Liver (tissue), 3 donors: ENCODE results near the gene TJP1.

Experiments
- ATF3 ChIP-seq: IDR thresholded peaks from 2 replicates; pipeline ENCODE4 v1.6.1; 2016; ENCODE audit warnings: antibody characterized with exemption
- EGR1 ChIP-seq, 2 donors: IDR thresholded peaks; 2 replicates each; pipeline ENCODE4 v1.6.1; 2016 to 2018; ENCODE audit warnings: antibody characterized with exemption in 2 of 2, low read depth in 2 of 2
- GABPA ChIP-seq, 2 donors: IDR thresholded peaks in 1 of 2; conservative IDR thresholded peaks in 1 of 2; 2 replicates each; pipeline ENCODE4 v1.6.1; 2016; ENCODE audit warnings: antibody characterized with exemption in 2 of 2, mild to moderate bottlenecking in 1 of 2, moderate library complexity in 1 of 2
- RAD21 ChIP-seq, 2 donors: IDR thresholded peaks; 2 replicates each; pipeline ENCODE4 v1.6.1; 2016; ENCODE audit warnings: antibody characterized with exemption in 2 of 2, mild to moderate bottlenecking in 2 of 2
- REST ChIP-seq: IDR thresholded peaks from 2 replicates; pipeline ENCODE4 v1.6.1; 2016; ENCODE audit warnings: antibody characterized with exemption, mild to moderate bottlenecking
- SP1 ChIP-seq: IDR thresholded peaks from 2 replicates; pipeline ENCODE4 v1.6.1; 2018; ENCODE audit warnings: antibody characterized with exemption, mild to moderate bottlenecking
- YY1 ChIP-seq: IDR thresholded peaks from 2 replicates; pipeline ENCODE4 v1.6.1; 2016; ENCODE audit warnings: antibody characterized with exemption, mild to moderate bottlenecking
- TF ChIP-seq, protein P1 (sequence below): fragments of 150-350 bp; IDR thresholded peaks from 2 replicates; pipeline ENCODE4 v1.5.1; 2017; ENCODE audit warnings: improper control_type of control experiment, low read depth, low read length; ENCODE audit not compliant: missing input control
- TF ChIP-seq, protein P2 (sequence below): IDR thresholded peaks from 2 replicates; pipeline ENCODE4 v1.6.1; 2016; ENCODE audit warnings: antibody characterized with exemption
- donor health status: healthy.
- donor health status: healthy.

- no peak for TF ChIP-seq EGR1 (IDR thresholded peaks at IDR 0.05; ENCODE audit: low read depth in 2 of 2)
- no peak for TF ChIP-seq REST
- TF ChIP-seq GABPA (IDR thresholded peaks at IDR 0.05 in 1 of 2, conservative IDR thresholded peaks at IDR 0.05 in 1 of 2): no peak
- TF ChIP-seq, protein P1, sequence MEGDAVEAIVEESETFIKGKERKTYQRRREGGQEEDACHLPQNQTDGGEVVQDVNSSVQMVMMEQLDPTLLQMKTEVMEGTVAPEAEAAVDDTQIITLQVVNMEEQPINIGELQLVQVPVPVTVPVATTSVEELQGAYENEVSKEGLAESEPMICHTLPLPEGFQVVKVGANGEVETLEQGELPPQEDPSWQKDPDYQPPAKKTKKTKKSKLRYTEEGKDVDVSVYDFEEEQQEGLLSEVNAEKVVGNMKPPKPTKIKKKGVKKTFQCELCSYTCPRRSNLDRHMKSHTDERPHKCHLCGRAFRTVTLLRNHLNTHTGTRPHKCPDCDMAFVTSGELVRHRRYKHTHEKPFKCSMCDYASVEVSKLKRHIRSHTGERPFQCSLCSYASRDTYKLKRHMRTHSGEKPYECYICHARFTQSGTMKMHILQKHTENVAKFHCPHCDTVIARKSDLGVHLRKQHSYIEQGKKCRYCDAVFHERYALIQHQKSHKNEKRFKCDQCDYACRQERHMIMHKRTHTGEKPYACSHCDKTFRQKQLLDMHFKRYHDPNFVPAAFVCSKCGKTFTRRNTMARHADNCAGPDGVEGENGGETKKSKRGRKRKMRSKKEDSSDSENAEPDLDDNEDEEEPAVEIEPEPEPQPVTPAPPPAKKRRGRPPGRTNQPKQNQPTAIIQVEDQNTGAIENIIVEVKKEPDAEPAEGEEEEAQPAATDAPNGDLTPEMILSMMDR: no peak
- no peak for TF ChIP-seq YY1
- no peak for TF ChIP-seq RAD21 (IDR thresholded peaks at IDR 0.05)
- no peak for TF ChIP-seq SP1
- TF ChIP-seq, protein P2, sequence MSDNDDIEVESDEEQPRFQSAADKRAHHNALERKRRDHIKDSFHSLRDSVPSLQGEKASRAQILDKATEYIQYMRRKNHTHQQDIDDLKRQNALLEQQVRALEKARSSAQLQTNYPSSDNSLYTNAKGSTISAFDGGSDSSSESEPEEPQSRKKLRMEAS: no peak
- TF ChIP-seq ATF3: no peak
Observed at GRCh38 chr15:29870495-29871151, 48.4 kb upstream of the TJP1 start.
